ENCODE results near the gene ATAD2B. TPM values are rescaled to one million over a fixed set of nuclear protein-coding genes. Genes with fewer than 3 reads are reported as not detected.
A peak's percentile ranks its signal among the peaks of the same experiment; 100 is the strongest.

Gene ATAD2B
- total and polyA plus RNA-seq, 2 of the 4 experiments (the other 2 are of a cell fraction), result 1.5 to 5.0 TPM

GRCh38 chr2:23905155-23905554 is 21.8 kb downstream of the ATAD2B start:
- Histone ChIP-seq H2AK9ac (replicated peaks; ENCODE audit: low read depth, low read length, poor library complexity) (no peak overlapping the region), H3K9me3 (ENCODE audit: control insufficient read depth, insufficient read depth, low read length) (no peaks in the 10 kb centered on the region), H3K18ac (ENCODE audit: low read depth, low read length) (no peak overlapping the region), H2BK5ac (ENCODE audit: low read depth, low read length, poor library complexity, severe bottlenecking) (no peak overlapping the region), H3K4ac (ENCODE audit: low read depth, low read length) (no peak overlapping the region), H4K8ac (ENCODE audit: low read depth in 2 of 2, low read length in 2 of 2) (no peak overlapping the region), H2AK5ac (ENCODE audit: low read depth, low read length) (no peak overlapping the region), H3K36me3 (ENCODE audit: control insufficient read depth, insufficient read depth, low read length) (no peaks in the 10 kb centered on the region), H4K91ac (ENCODE audit: insufficient read depth, low read depth, low read length) (no peak overlapping the region; the same call in 1 of the 2 replicates), H4K5ac (ENCODE audit: low read depth, low read length) (no peak overlapping the region), H3K23ac (ENCODE audit: low read depth, low read length) (no peak overlapping the region), H3K79me1 (ENCODE audit: low read depth in 1 of 2, low read length in 2 of 2) (peaks cover 18 to 40% of the 10 kb centered on the region in 2 experiments), H2BK15ac (ENCODE audit: low read depth, low read length) (0 out of 3 replicates have a peak overlapping the region, but pooled peaks have one; percentile 39), H3K9me1 (ENCODE audit: insufficient read depth, low read length) (peaks cover 9% of the 10 kb centered on the region), H4K20me1 (ENCODE audit: insufficient read depth, low read length) (peaks cover 26% of the 10 kb centered on the region), H3K4me2 (ENCODE audit: low read depth, low read length) (no peak overlapping the region), H3K56ac (ENCODE audit: extremely low read depth, insufficient read depth, low read length) (no peak overlapping the region), H3K27me3 (ENCODE audit: control insufficient read depth, insufficient read depth, low read length) (no peaks in the 10 kb centered on the region), H2BK120ac (ENCODE audit: low read depth, low read length) (no peak overlapping the region), H3K27ac (ENCODE audit: insufficient read depth, low read length) (no peak overlapping the region), H3K4me3 (ENCODE audit: insufficient read depth, low read depth, low read length) (no peak overlapping the region), H3K14ac (replicated peaks; ENCODE audit: low read depth, low read length) (no peak overlapping the region), H3K9ac (ENCODE audit: low read depth, low read length) (no peak overlapping the region), H2BK20ac (ENCODE audit: low read depth, low read length) (no peak overlapping the region), H3K4me1 (ENCODE audit: control insufficient read depth, insufficient read depth, low read length) (peaks cover 6% of the 10 kb centered on the region), H2AFZ (replicated peaks; ENCODE audit: low read length, poor library complexity) (no peak overlapping the region)
- intact Hi-C loops (cut with micrococcal nuclease) (no loop called here), in situ Hi-C loops (cut with MboI; ENCODE audit: low sequenced_read_pairs) (no loop called here), dilution Hi-C loops (cut with HindIII; ENCODE audit: low sequenced_read_pairs, unreplicated experiment) (no loop called here)
- POLR2A ChIA-PET (ENCODE audit: unreplicated experiment), result no interaction called here
- DNase-seq (peak; percentile 44), ATAC-seq (ENCODE audit: low read depth) (peak; percentile 25)
- BruUV-seq (replicated peaks), result no TSS peak
- TF ChIP-seq RAD21 (IDR thresholded peaks at IDR 0.05; ENCODE audit: low read length) (no peak), MAFK (IDR thresholded peaks at IDR 0.05; ENCODE audit: low read depth, low read length) (no peak), BHLHE40 (IDR thresholded peaks at IDR 0.05; ENCODE audit: low read depth, low read length) (peak; percentile 19; the same call in 1 of the 2 replicates), CHD1 (IDR thresholded peaks at IDR 0.05; ENCODE audit: low read depth, low read length) (no peak), MXI1 (IDR thresholded peaks at IDR 0.05; ENCODE audit: borderline replicate concordance, low read depth, low read length) (no peak), ELK1 (IDR thresholded peaks at IDR 0.05; ENCODE audit: borderline replicate concordance, low read depth, low read length) (no peak), USF2 (IDR thresholded peaks at IDR 0.05; ENCODE audit: low read depth, low read length) (no peak), SMC3 (IDR thresholded peaks at IDR 0.05; ENCODE audit: low read depth, low read length) (no peak), POLR2A (IDR thresholded peaks at IDR 0.05; ENCODE audit: low read depth, low read length) (no peak), MAZ (IDR thresholded peaks at IDR 0.05; ENCODE audit: borderline replicate concordance, low read depth, low read length) (no peak), CEBPB (IDR thresholded peaks at IDR 0.05; ENCODE audit: low read depth, low read length) (0 out of 2 replicates have a peak, but pooled peaks have one; percentile 10), RCOR1 (IDR thresholded peaks at IDR 0.05; ENCODE audit: insufficient replicate concordance, low read length) (no peak), NFE2L2 (IDR thresholded peaks at IDR 0.05; ENCODE audit: low read depth, low read length) (no peak)
- TF ChIP-seq, protein P1, sequence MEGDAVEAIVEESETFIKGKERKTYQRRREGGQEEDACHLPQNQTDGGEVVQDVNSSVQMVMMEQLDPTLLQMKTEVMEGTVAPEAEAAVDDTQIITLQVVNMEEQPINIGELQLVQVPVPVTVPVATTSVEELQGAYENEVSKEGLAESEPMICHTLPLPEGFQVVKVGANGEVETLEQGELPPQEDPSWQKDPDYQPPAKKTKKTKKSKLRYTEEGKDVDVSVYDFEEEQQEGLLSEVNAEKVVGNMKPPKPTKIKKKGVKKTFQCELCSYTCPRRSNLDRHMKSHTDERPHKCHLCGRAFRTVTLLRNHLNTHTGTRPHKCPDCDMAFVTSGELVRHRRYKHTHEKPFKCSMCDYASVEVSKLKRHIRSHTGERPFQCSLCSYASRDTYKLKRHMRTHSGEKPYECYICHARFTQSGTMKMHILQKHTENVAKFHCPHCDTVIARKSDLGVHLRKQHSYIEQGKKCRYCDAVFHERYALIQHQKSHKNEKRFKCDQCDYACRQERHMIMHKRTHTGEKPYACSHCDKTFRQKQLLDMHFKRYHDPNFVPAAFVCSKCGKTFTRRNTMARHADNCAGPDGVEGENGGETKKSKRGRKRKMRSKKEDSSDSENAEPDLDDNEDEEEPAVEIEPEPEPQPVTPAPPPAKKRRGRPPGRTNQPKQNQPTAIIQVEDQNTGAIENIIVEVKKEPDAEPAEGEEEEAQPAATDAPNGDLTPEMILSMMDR (conservative IDR thresholded peaks at IDR 0.05; ENCODE audit: low read depth, low read length), result no peak
- CTCF ChIA-PET, result interaction anchor here (1.4 kb wide), 1 partner anchor 22 kb away, joined by 5 read pairs; the partner anchor contains the start of gene ATAD2B
- WGBS, 2 experiments (ENCODE audit: extremely low coverage in 2 of 2, insufficient read length in 1 of 2), result 40% methylated on average over 1 of the region's 2 CpGs; no CpG with 5 or more reads in 1 of the 2 experiments
